IMR-90 (cell line): ENCODE data around the gene ROBO1. TPM values are rescaled to one million over a fixed set of nuclear protein-coding genes. Genes with fewer than 3 reads are reported as not detected.

Source experiments
- ATAC-seq: fragments of 200-7000 bp; cut with Tn5 transposase; 2 replicates; pipeline ENCODE4 v1.9.1; 2020; ENCODE audit warnings: low read depth, mild to moderate bottlenecking, moderate library complexity
- BruUV-seq: library from RNA; stranded (reverse); fragments of 400-500 nt; replicated peaks from 2 replicates; lab custom pipeline; 2021; lab: Mats Ljungman, UMichigan
- CTCF ChIA-PET: fragments of 300-600 bp; formaldehyde crosslinking; extraction: SDS; loops from one replicate; lab custom pipeline; 2021; ENCODE audit warnings: antibody characterized with exemption; lab: Yijun Ruan, JAX
- POLR2A ChIA-PET: fragments of 300-600 bp; sonication (Branson Sonifier 250); formaldehyde crosslinking; loops from one replicate; lab custom pipeline; 2022; ENCODE audit warnings: antibody characterized with exemption; ENCODE audit not compliant: unreplicated experiment; lab: Charles Lee
- DNase-seq: peaks from one replicate; pipeline ENCODE4 v3.0.0; 2013
- H2AFZ ChIP-seq: replicated peaks from 2 replicates; pipeline ENCODE3; 2013; ENCODE audit warnings: low read length, mild to moderate bottlenecking; ENCODE audit not compliant: poor library complexity
- H2AK5ac ChIP-seq: 2 replicates; pipeline ENCODE4 v1.6.1; 2013; ENCODE audit warnings: low read depth, low read length, inconsistent platforms
- H2AK9ac ChIP-seq: replicated peaks from 2 replicates; pipeline ENCODE3; 2013; ENCODE audit warnings: mild to moderate bottlenecking, low read depth, low read length, moderate library complexity; ENCODE audit not compliant: poor library complexity
- H2BK120ac ChIP-seq: 2 replicates; pipeline ENCODE4 v1.6.1; 2013; ENCODE audit warnings: low read depth, low read length, inconsistent platforms
- H2BK15ac ChIP-seq: 3 replicates; pipeline ENCODE4 v1.6.1; 2013; ENCODE audit warnings: low read depth, low read length, inconsistent platforms
- H2BK20ac ChIP-seq: 2 replicates; pipeline ENCODE4 v1.6.1; 2013; ENCODE audit warnings: low read depth, mild to moderate bottlenecking, inconsistent platforms, low read length, moderate library complexity
- H2BK5ac ChIP-seq: 2 replicates; pipeline ENCODE4 v1.6.1; 2013; ENCODE audit warnings: mild to moderate bottlenecking, low read depth, low read length, inconsistent platforms; ENCODE audit not compliant: poor library complexity, severe bottlenecking
- H3K14ac ChIP-seq: replicated peaks from 2 replicates; pipeline ENCODE4 v1.6.1; 2013; ENCODE audit warnings: low read depth, low read length, inconsistent platforms
- H3K18ac ChIP-seq: 2 replicates; pipeline ENCODE4 v1.6.1; 2013; ENCODE audit warnings: low read depth, low read length, control low read depth
- H3K23ac ChIP-seq: 2 replicates; pipeline ENCODE4 v1.6.1; 2013; ENCODE audit warnings: low read depth, low read length, inconsistent platforms
- H3K27ac ChIP-seq: 2 replicates; pipeline ENCODE4 v1.5.1; 2013; ENCODE audit warnings: mild to moderate bottlenecking, control low read depth, low read length; ENCODE audit not compliant: insufficient read depth
- H3K27me3 ChIP-seq: 2 replicates; pipeline ENCODE4 v1.6.1; 2013; ENCODE audit warnings: low read length; ENCODE audit not compliant: control insufficient read depth, insufficient read depth
- H3K36me3 ChIP-seq: 2 replicates; pipeline ENCODE4 v1.6.1; 2013; ENCODE audit warnings: low read length, mixed read lengths; ENCODE audit not compliant: control insufficient read depth, insufficient read depth
- H3K4ac ChIP-seq: 2 replicates; pipeline ENCODE4 v1.6.1; 2013; ENCODE audit warnings: low read depth, low read length, inconsistent platforms
- H3K4me1 ChIP-seq: 2 replicates; pipeline ENCODE4 v1.6.1; 2013; ENCODE audit warnings: low read length, mixed read lengths; ENCODE audit not compliant: control insufficient read depth, insufficient read depth
- H3K4me2 ChIP-seq: 2 replicates; pipeline ENCODE4 v1.6.1; 2013; ENCODE audit warnings: low read depth, mild to moderate bottlenecking, control low read depth, low read length, moderate library complexity
- H3K4me3 ChIP-seq: 2 replicates; pipeline ENCODE4 v1.5.1; 2013; ENCODE audit warnings: low read depth, mild to moderate bottlenecking, control low read depth, low read length, moderate library complexity; ENCODE audit not compliant: insufficient read depth
- H3K56ac ChIP-seq: 2 replicates; pipeline ENCODE4 v1.6.1; 2013; ENCODE audit warnings: low read length, inconsistent platforms; ENCODE audit not compliant: insufficient read depth; ENCODE audit errors: extremely low read depth
- H3K79me1 ChIP-seq, 2 experiments: 2 replicates each; pipeline ENCODE4 v1.6.1; 2013; ENCODE audit warnings: low read length in 2 of 2, inconsistent platforms in 1 of 2, low read depth in 1 of 2
- H3K9ac ChIP-seq: 2 replicates; pipeline ENCODE4 v1.6.1; 2013; ENCODE audit warnings: low read depth, low read length, control low read depth
- H3K9me1 ChIP-seq: 2 replicates; pipeline ENCODE4 v1.6.1; 2013; ENCODE audit warnings: low read length, inconsistent platforms; ENCODE audit not compliant: insufficient read depth
- H3K9me3 ChIP-seq: 2 replicates; pipeline ENCODE4 v1.6.1; 2013; ENCODE audit warnings: low read length; ENCODE audit not compliant: control insufficient read depth, insufficient read depth
- H4K20me1 ChIP-seq: 2 replicates; pipeline ENCODE4 v1.6.1; 2013; ENCODE audit warnings: low read length, inconsistent platforms; ENCODE audit not compliant: insufficient read depth
- H4K5ac ChIP-seq: 2 replicates; pipeline ENCODE4 v1.6.1; 2013; ENCODE audit warnings: mild to moderate bottlenecking, low read depth, low read length, control low read depth
- H4K8ac ChIP-seq, 2 experiments: 2 replicates each; pipeline ENCODE4 v1.6.1; 2013; ENCODE audit warnings: low read depth in 2 of 2, low read length in 2 of 2, control low read depth in 1 of 2, inconsistent platforms in 1 of 2
- H4K91ac ChIP-seq: 2 replicates; pipeline ENCODE4 v1.6.1; 2013; ENCODE audit warnings: low read depth, low read length, inconsistent platforms; ENCODE audit not compliant: insufficient read depth
- MAFK ChIP-seq: IDR thresholded peaks from 2 replicates; pipeline ENCODE4 v1.6.1; 2012; ENCODE audit warnings: low read depth, low read length, improper control_type of control experiment
- RAD21 ChIP-seq: IDR thresholded peaks from 2 replicates; pipeline ENCODE4 v1.6.1; 2012; ENCODE audit warnings: low read length, improper control_type of control experiment
- WGBS, 2 experiments: methylation state at CpG; one replicate each; pipeline versions ENCODE4 v1.1.5 to v1.1.7; 2013; ENCODE audit warnings: missing lambda C conversion rate in 2 of 2; ENCODE audit not compliant: insufficient read length in 1 of 2; ENCODE audit errors: extremely low coverage in 2 of 2; 5-methylcytosine and 5-hydroxymethylcytosine counted together
- dilution Hi-C: fragments of 300-500 bp; cut with HindIII; formaldehyde crosslinking; loops from one replicate; pipeline ENCODE4 v1.14.3; 2018; ENCODE audit warnings: low sequenced_read_pairs; ENCODE audit not compliant: unreplicated experiment
- in situ Hi-C: fragments of 300-500 bp; cut with MboI; formaldehyde crosslinking; loops from 3 replicates; pipeline ENCODE4 v1.14.3; 2019; ENCODE audit warnings: low sequenced_read_pairs, inconsistent platforms, mixed read lengths
- intact Hi-C: fragments of 100-400 bp; cut with micrococcal nuclease; formaldehyde crosslinking; loops from 2 replicates; pipeline ENCODE4 v1.10.0; 2022
- polyA plus RNA-seq, 3 experiments: library from polyadenylated mRNA; depleted of rRNA; stranded (reverse); fragments of >200 nt; gene quantifications; 2 replicates each; pipeline ENCODE4 v1.2.3, GENCODE V29; 2012; ENCODE audit warnings: low replicate concordance in 1 of 3
- total RNA-seq: library from RNA; depleted of rRNA; stranded (reverse); fragments of >200 nt; gene quantifications from 2 replicates; pipeline ENCODE4 v1.2.3, GENCODE V29; 2012

Gene ROBO1
- total and polyA plus RNA-seq, 2 of the 4 experiments (the other 2 are of a cell fraction) = 24.1 to 53.9 TPM

- H3K56ac ChIP-seq = no peak overlapping the region
- no peak overlapping the region for H3K14ac ChIP-seq
- no peaks in the 10 kb centered on the region; the same call in 1 of the 2 replicates for H3K9me1 ChIP-seq
- H4K20me1 ChIP-seq = no peaks in the 10 kb centered on the region
- H2BK20ac ChIP-seq = no peak overlapping the region
- in situ Hi-C loops (no loop called here), dilution Hi-C loops (no loop called here), intact Hi-C loops (loop anchor here (10.0 kb wide), 1 partner anchor 125 kb away; no protein-coding TSS in a partner anchor)
- H3K9ac ChIP-seq = no peak overlapping the region
- POLR2A ChIA-PET = no interaction called here
- H3K27ac ChIP-seq = no peak overlapping the region
- no peak for ATAC-seq
- no peak overlapping the region for H2AK5ac ChIP-seq
- H3K23ac ChIP-seq = no peak overlapping the region
- H2BK5ac ChIP-seq = no peak overlapping the region
- DNase-seq = no peak
- CTCF ChIA-PET = no interaction called here
- H3K4me1 ChIP-seq = no peaks in the 10 kb centered on the region; the same call in 1 of the 2 replicates
- no peaks in the 10 kb centered on the region for H3K36me3 ChIP-seq
- no peak overlapping the region for H2BK15ac ChIP-seq
- no peaks in the 10 kb centered on the region for H3K79me1 ChIP-seq
- no peak overlapping the region for H2AK9ac ChIP-seq
- no peak overlapping the region for H3K18ac ChIP-seq
- BruUV-seq = no TSS peak
- no peak overlapping the region for H3K4me3 ChIP-seq
- WGBS, 2 experiments = no CpG with 5 or more reads among the region's 2 CpGs
- H4K91ac ChIP-seq = no peak overlapping the region
- TF ChIP-seq RAD21 (no peak), MAFK (peak; percentile 96)
- no peak overlapping the region for H3K4me2 ChIP-seq
- H2AFZ ChIP-seq = no peak overlapping the region
- no peak overlapping the region for H4K8ac ChIP-seq
- H3K9me3 ChIP-seq = no peaks in the 10 kb centered on the region
- no peak overlapping the region for H3K4ac ChIP-seq
- no peaks in the 10 kb centered on the region for H3K27me3 ChIP-seq
- H4K5ac ChIP-seq = no peak overlapping the region
- no peak overlapping the region for H2BK120ac ChIP-seq
Measured at GRCh38 chr3:79109754-79110153, 658.0 kb downstream of the ROBO1 start.
